AG10803 (cell line): ENCODE measurements around the gene FGR.

Experiments
- DNase-seq: peaks from one replicate; pipeline ENCODE4 v3.0.0; 2010; ENCODE audit warnings: low read depth
- H3K4me3 ChIP-seq: 2 replicates; pipeline ENCODE4 v1.5.1; 2011; ENCODE audit warnings: mild to moderate bottlenecking, low read length, control low read depth
- TF ChIP-seq, protein P1 (sequence below): conservative IDR thresholded peaks from 2 replicates; pipeline ENCODE4 v1.5.1; 2011; ENCODE audit warnings: mild to moderate bottlenecking, low read length, control low read depth, inconsistent platforms

FGR gene

GRCh38 chr1:27612718-27613117 lies 22.3 kb downstream of the FGR start:
- no peak overlapping the region for H3K4me3 ChIP-seq
- TF ChIP-seq, protein P1, sequence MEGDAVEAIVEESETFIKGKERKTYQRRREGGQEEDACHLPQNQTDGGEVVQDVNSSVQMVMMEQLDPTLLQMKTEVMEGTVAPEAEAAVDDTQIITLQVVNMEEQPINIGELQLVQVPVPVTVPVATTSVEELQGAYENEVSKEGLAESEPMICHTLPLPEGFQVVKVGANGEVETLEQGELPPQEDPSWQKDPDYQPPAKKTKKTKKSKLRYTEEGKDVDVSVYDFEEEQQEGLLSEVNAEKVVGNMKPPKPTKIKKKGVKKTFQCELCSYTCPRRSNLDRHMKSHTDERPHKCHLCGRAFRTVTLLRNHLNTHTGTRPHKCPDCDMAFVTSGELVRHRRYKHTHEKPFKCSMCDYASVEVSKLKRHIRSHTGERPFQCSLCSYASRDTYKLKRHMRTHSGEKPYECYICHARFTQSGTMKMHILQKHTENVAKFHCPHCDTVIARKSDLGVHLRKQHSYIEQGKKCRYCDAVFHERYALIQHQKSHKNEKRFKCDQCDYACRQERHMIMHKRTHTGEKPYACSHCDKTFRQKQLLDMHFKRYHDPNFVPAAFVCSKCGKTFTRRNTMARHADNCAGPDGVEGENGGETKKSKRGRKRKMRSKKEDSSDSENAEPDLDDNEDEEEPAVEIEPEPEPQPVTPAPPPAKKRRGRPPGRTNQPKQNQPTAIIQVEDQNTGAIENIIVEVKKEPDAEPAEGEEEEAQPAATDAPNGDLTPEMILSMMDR: no peak
- no peak for DNase-seq

- no peak for DNase-seq
- TF ChIP-seq, protein P1: no peak
- H3K4me3 ChIP-seq: no peak overlapping the region
Measured at GRCh38 chr1:27611450-27611849, 23.5 kb downstream of the FGR start.

DNA sequence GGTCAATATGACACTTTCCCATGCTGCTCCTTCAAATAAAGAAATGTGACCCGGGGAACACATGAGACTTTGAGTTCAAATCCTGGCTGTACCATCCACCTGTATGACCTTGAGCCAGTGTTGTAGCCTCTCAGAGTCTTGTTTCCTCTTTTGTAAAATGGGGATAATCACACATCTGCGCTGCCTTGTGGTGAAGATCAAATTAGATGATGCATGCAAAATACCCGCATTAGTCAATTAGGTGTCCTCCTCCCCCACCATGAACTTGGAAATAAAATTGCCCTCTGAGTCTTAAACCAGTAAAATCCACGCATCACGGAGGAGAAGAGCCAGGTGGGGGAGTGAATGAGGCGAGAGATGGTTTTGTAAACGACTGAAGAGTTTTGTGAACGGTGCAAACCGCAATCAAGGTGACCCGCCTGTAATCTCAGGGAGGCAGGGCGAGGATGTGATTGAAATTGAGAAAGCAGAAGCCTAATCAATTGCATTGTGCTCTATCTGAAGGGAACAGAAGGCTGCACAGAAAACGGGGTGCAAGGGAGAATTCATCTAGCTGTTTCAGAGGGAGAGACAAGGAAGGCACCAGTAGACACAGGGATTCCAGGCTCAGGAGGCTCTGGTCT lies 25.3 kb downstream of the FGR start:
- TF ChIP-seq, protein P1: no peak
- DNase-seq: no peak
- H3K4me3 ChIP-seq: no peak overlapping the region

DNA sequence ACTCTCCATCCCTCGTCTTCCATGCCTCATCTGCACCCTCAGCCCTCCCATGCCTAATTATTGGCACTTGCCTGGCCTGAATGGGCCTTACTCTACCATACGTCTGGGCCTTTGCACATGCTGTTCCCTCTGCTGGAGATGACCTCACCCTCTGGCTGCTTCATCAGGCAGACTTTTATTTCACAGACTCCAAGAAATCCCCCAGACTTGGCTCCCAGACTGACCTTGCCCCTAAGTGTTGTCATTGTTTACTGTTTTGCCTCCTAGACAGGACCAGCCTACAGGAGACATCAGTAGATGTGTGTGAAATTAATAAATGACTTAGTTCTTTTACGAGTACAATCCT lies 25.8 kb downstream of the FGR start:
- DNase-seq: no peak
- TF ChIP-seq, protein P1: no peak
- H3K4me3 ChIP-seq: no peak overlapping the region

GRCh38 chr1:27607239-27607804 lies 27.7 kb downstream of the FGR start:
- TF ChIP-seq, protein P1: no peak
- no peak overlapping the region for H3K4me3 ChIP-seq
- DNase-seq: no peak

- TF ChIP-seq, protein P1: no peak
- DNase-seq: no peak
- no peak overlapping the region for H3K4me3 ChIP-seq
Measured at GRCh38 chr1:27606708-27607238, 28.2 kb downstream of the FGR start.
